ENCODE measurements around the gene NFYA. TPM values are rescaled to one million over a fixed set of nuclear protein-coding genes. Genes with fewer than 3 reads are reported as not detected.

NFYA gene
- total and polyA plus RNA-seq, 3 donors from 2014 or later, result 70.6 to 87.7 (median 82.0) TPM

DNA sequence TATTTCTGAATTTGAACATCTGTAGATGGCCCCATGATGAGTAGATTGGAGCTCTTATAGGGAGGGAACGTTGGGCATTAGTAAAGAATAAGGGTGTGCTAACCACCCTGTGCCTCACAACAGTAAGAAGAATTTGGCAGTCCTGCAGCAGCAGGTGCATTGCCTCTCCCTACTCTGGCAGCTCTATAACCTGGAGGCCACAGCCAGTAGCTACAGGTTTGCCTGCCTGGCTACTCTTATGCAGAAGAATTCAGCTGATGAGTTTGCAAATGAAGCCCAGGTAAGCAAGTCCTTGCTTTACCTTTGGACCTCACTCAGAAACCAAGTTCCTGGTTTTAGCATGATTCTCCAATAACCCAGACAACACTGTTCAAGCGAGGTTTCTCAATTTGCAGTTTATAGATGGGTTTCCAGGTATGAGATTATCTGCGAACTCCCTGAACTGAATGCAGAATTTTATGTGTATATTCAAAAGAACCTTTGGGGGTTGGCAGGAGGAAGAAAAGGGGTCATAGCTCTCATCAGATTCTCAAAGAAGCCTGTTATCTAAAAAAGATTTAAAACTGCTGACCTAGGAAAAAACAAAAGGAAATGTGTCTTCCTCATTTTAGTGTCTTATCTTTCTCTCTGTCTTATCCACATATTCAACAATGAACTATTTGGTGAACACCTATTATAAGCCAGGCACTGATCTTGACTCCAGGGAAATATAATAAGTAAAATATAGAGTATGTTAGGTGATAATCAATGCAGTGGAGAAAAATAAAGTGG is 62.5 kb downstream of the NFYA start:
- Histone ChIP-seq H3K27ac (no peak overlapping the region), H3K4me3 (no peak overlapping the region), H3K36me3 (ENCODE audit: low read depth, missing control alignments) (no peaks in the 10 kb centered on the region), H3K27me3 (no peaks in the 10 kb centered on the region), H3K9me3 (no peaks in the 10 kb centered on the region), H3K4me1 (no peaks in the 10 kb centered on the region)
- intact Hi-C loops (cut with DNase I; ENCODE audit: low total_unique reads), result no loop called here
- 88 to 94% methylated on average over 3 of the region's 3 CpGs for WGBS, 2 donors
- TF ChIP-seq POLR2A (IDR thresholded peaks at IDR 0.05), result no peak
- TF ChIP-seq, protein P1, sequence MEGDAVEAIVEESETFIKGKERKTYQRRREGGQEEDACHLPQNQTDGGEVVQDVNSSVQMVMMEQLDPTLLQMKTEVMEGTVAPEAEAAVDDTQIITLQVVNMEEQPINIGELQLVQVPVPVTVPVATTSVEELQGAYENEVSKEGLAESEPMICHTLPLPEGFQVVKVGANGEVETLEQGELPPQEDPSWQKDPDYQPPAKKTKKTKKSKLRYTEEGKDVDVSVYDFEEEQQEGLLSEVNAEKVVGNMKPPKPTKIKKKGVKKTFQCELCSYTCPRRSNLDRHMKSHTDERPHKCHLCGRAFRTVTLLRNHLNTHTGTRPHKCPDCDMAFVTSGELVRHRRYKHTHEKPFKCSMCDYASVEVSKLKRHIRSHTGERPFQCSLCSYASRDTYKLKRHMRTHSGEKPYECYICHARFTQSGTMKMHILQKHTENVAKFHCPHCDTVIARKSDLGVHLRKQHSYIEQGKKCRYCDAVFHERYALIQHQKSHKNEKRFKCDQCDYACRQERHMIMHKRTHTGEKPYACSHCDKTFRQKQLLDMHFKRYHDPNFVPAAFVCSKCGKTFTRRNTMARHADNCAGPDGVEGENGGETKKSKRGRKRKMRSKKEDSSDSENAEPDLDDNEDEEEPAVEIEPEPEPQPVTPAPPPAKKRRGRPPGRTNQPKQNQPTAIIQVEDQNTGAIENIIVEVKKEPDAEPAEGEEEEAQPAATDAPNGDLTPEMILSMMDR (IDR thresholded peaks at IDR 0.05), result no peak
- no peak for DNase-seq

DNA sequence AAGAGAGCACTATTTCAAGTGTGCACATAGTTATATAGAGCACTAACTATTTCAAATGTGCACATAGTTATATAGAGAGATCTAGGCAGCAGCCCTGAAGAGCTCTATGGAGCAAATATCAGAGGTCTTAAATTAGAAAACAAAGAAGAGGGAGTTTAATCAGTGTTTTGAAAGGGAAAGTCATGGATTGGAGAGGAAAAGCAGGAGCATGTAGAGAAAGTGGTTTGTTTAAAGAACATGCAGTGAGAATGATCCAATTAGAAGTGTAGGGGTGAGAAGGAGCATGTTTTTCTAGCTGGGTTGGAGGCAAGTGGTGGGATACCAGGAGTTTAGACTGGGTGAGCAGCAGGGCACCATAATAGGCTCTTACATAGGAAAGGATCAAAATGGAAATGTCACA is 64.1 kb downstream of the NFYA start:
- no peaks in the 10 kb centered on the region for H3K4me1 ChIP-seq
- no peak overlapping the region for H3K27ac ChIP-seq
- H3K36me3 ChIP-seq (ENCODE audit: low read depth, missing control alignments), result no peaks in the 10 kb centered on the region
- no peak for TF ChIP-seq POLR2A (IDR thresholded peaks at IDR 0.05)
- TF ChIP-seq, protein P1 (IDR thresholded peaks at IDR 0.05), result no peak
- no peak for DNase-seq
- no peak overlapping the region for H3K4me3 ChIP-seq
- intact Hi-C loops (cut with DNase I; ENCODE audit: low total_unique reads), result no loop called here
- H3K9me3 ChIP-seq, result no peaks in the 10 kb centered on the region
- H3K27me3 ChIP-seq, result no peaks in the 10 kb centered on the region

DNA sequence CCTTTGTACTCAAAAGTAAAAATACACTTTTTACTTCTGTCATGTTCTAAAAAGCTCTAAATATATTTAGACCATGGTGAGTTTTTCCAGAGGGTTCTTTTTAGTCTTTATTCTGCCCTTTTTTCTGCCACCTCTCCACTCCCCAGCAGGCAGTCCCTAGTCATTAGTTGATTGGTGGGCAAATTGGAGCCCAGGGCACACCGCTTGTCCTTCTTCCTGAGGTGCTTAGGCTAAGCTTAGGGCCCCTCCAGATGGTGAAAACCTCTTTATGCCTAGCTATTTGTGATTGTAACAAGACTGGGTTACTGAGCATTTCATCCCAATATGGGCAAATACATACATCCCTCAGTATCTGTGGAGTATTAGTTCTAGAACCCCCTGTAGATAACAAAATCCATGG is 75.1 kb downstream of the NFYA start:
- 88 to 97% methylated on average over 1 of the region's 1 CpG for WGBS, 2 donors

More for the DNA sequence above, 75.1 kb downstream of the NFYA start:
- DNase-seq, result no peak
- no peaks in the 10 kb centered on the region for H3K27me3 ChIP-seq
- H3K9me3 ChIP-seq, result no peaks in the 10 kb centered on the region
- no peaks in the 10 kb centered on the region for H3K4me1 ChIP-seq
- H3K27ac ChIP-seq, result no peak overlapping the region
- TF ChIP-seq, protein P1 (IDR thresholded peaks at IDR 0.05), result no peak
- no peak for TF ChIP-seq POLR2A (IDR thresholded peaks at IDR 0.05)
- H3K36me3 ChIP-seq (ENCODE audit: low read depth, missing control alignments), result no peaks in the 10 kb centered on the region
- H3K4me3 ChIP-seq, result no peak overlapping the region
- intact Hi-C loops (cut with DNase I; ENCODE audit: low total_unique reads), result no loop called here

Other genes starting within 250 kb of the NFYA start
- 1 to 10 TPM; 2.0 to 3.2 TPM for gene UNC5CL, start 33.8 kb upstream of the NFYA start, total RNA-seq
- gene UNC5CL, start 33.8 kb upstream of the NFYA start, polyA plus RNA-seq (ENCODE audit: insufficient read depth, low read depth, low replicate concordance), result 3.1 TPM
- not detected for gene TSPO2, start 30.5 kb upstream of the NFYA start, total RNA-seq
- gene TSPO2, start 30.5 kb upstream of the NFYA start, polyA plus RNA-seq (ENCODE audit: insufficient read depth, low read depth, low replicate concordance), result not detected
- 1 to 10 TPM in 1 of 2 donors, under 1 TPM in 1; 0.87 to 1.2 TPM for gene APOBEC2, start 19.8 kb upstream of the NFYA start, total RNA-seq
- gene APOBEC2, start 19.8 kb upstream of the NFYA start, polyA plus RNA-seq (ENCODE audit: insufficient read depth, low read depth, low replicate concordance), result 8.5 TPM
- 10 to 100 TPM; 47.6 to 55.8 TPM for gene OARD1, start 618 bp upstream of the NFYA start, total RNA-seq
- gene OARD1, start 618 bp upstream of the NFYA start, polyA plus RNA-seq (ENCODE audit: insufficient read depth, low read depth, low replicate concordance), result 90.8 TPM
- gene TREML1, start 81.4 kb downstream of the NFYA start, total RNA-seq, result not detected
- not detected for gene TREML1, start 81.4 kb downstream of the NFYA start, polyA plus RNA-seq (ENCODE audit: insufficient read depth, low read depth, low replicate concordance)
- 1 to 10 TPM in 1 of 2 donors, under 1 TPM in 1; 0.63 to 2.2 TPM for gene TREM2, start 90.1 kb downstream of the NFYA start, total RNA-seq
- gene TREM2, start 90.1 kb downstream of the NFYA start, polyA plus RNA-seq (ENCODE audit: insufficient read depth, low read depth, low replicate concordance), result 2.8 TPM
- 1 to 10 TPM; 1.1 to 1.8 TPM for gene TREML2, start 128.2 kb downstream of the NFYA start, total RNA-seq
- 5.8 TPM for gene TREML2, start 128.2 kb downstream of the NFYA start, polyA plus RNA-seq (ENCODE audit: insufficient read depth, low read depth, low replicate concordance)
- not detected for gene TREML4, start 155.4 kb downstream of the NFYA start, total RNA-seq
- gene TREML4, start 155.4 kb downstream of the NFYA start, polyA plus RNA-seq (ENCODE audit: insufficient read depth, low read depth, low replicate concordance), result not detected
- gene TREM1, start 213.7 kb downstream of the NFYA start, total RNA-seq, result under 1 TPM; 0.16 to 0.93 TPM
- 1.4 TPM for gene TREM1, start 213.7 kb downstream of the NFYA start, polyA plus RNA-seq (ENCODE audit: insufficient read depth, low read depth, low replicate concordance)

All from testis (tissue), 3 donors.